Left ventricle myocardium superior (tissue), 1 donor: Measurements from ENCODE around the gene AMN. TPM values are rescaled to one million over a fixed set of nuclear protein-coding genes. Genes with fewer than 3 reads are reported as not detected.

Experiments
- ATAC-seq: fragments of 200-7000 bp; cut with Tn5 transposase; one replicate; pipeline ENCODE4 v1.9.1; 2020; ENCODE audit warnings: mild to moderate bottlenecking, moderate library complexity
- DNase-seq: peaks from one replicate; pipeline ENCODE4 v3.0.0-alpha.2; 2020
- intact Hi-C: fragments of 100-400 bp; cut with micrococcal nuclease; formaldehyde crosslinking; loops from one replicate; pipeline ENCODE4 v1.11.0; 2022
- total RNA-seq: library from RNA; stranded (reverse); fragmentation: NEBNext Ultra II Directional; extraction: Animal tissue kit (Norgen Biotek cat#: 25700); gene quantifications from one replicate; pipeline ENCODE4 v1.2.1, GENCODE V29; 2021
- donor health status: DM: no; HTN: yes; CAD: no; lungs with severe emphysema.

Gene AMN
- total RNA-seq, 1 donor from 2014 or later = not detected

- ATAC-seq = no peak
- intact Hi-C loops = no loop called here
Observed at GRCh38 chr14:102954081-102954789, 31.8 kb downstream of the AMN start.

GRCh38 chr14:102955636-102956408, 33.4 kb downstream of the AMN start:
- ATAC-seq (peak; percentile 65), DNase-seq (no peak)
- intact Hi-C loops = no loop called here

More at GRCh38 chr14:102954081-102954789, 31.8 kb downstream of the AMN start:
- no peak for DNase-seq

GRCh38 chr14:102957222-102957621, 34.8 kb downstream of the AMN start:
- ATAC-seq (no peak), DNase-seq (no peak)
- intact Hi-C loops = no loop called here

- intact Hi-C loops = no loop called here
- ATAC-seq (no peak), DNase-seq (no peak)
Observed at GRCh38 chr14:102958461-102958860, 36.0 kb downstream of the AMN start.

- ATAC-seq (no peak), DNase-seq (no peak)
- intact Hi-C loops = no loop called here
Observed at GRCh38 chr14:102962111-102962627, 39.7 kb downstream of the AMN start.

- ATAC-seq (no peak), DNase-seq (no peak)
- intact Hi-C loops = no loop called here
Observed at GRCh38 chr14:102964152-102964730, 41.8 kb downstream of the AMN start.

GRCh38 chr14:102965282-102965681, 42.8 kb downstream of the AMN start:
- intact Hi-C loops = no loop called here
- no peak for DNase-seq

GRCh38 chr14:102965971-102966655, 43.6 kb downstream of the AMN start:
- DNase-seq (no peak), ATAC-seq (no peak)
- intact Hi-C loops = no loop called here

More at GRCh38 chr14:102965282-102965681, 42.8 kb downstream of the AMN start:
- ATAC-seq = no peak

GRCh38 chr14:102966681-102967505, 44.4 kb downstream of the AMN start:
- ATAC-seq = no peak

GRCh38 chr14:102967506-102967795, 45.0 kb downstream of the AMN start:
- no peak for ATAC-seq
- intact Hi-C loops = no loop called here
- DNase-seq = no peak

More at GRCh38 chr14:102966681-102967505, 44.4 kb downstream of the AMN start:
- no peak for DNase-seq
- intact Hi-C loops = no loop called here

- DNase-seq (no peak), ATAC-seq (no peak)
- intact Hi-C loops = no loop called here
Observed at GRCh38 chr14:102968306-102968705, 45.8 kb downstream of the AMN start.

GRCh38 chr14:102969060-102969791, 46.8 kb downstream of the AMN start:
- intact Hi-C loops = no loop called here
- DNase-seq (no peak), ATAC-seq (no peak)

GRCh38 chr14:102969901-102970300, 47.4 kb downstream of the AMN start:
- ATAC-seq = no peak
- no peak for DNase-seq
- intact Hi-C loops = no loop called here

GRCh38 chr14:102970496-102970895, 48.0 kb downstream of the AMN start:
- ATAC-seq (no peak), DNase-seq (no peak)
- intact Hi-C loops = no loop called here

GRCh38 chr14:102971314-102971713, 48.9 kb downstream of the AMN start:
- intact Hi-C loops = no loop called here
- DNase-seq = no peak
- no peak for ATAC-seq

GRCh38 chr14:102971836-102972606, 49.6 kb downstream of the AMN start:
- intact Hi-C loops = no loop called here
- ATAC-seq (no peak), DNase-seq (no peak)

GRCh38 chr14:102973706-102974285, 51.3 kb downstream of the AMN start:
- no peak for ATAC-seq
- no peak for DNase-seq
- intact Hi-C loops = no loop called here
